K562 (cell line): ENCODE measurements around the gene EIF2AK3. TPM values are rescaled to one million over a fixed set of nuclear protein-coding genes. Genes with fewer than 3 reads are reported as not detected.

ENCODE experiments used
- ATAC-seq: fragments of 200-7000 bp; cut with Tn5 transposase; 3 replicates; pipeline ENCODE4 v1.9.1; 2020; ENCODE audit warnings: moderate library complexity
- BruUV-seq: library from RNA; stranded (reverse); fragments of 400-500 nt; replicated peaks from 2 replicates; lab custom pipeline; 2021; lab: Mats Ljungman, UMichigan
- CTCF ChIA-PET: fragments of 300-600 bp; formaldehyde crosslinking; extraction: SDS; loops from one replicate; lab custom pipeline; 2021; ENCODE audit warnings: low intra/inter-chr PET ratio; lab: Yijun Ruan, JAX
- POLR2A ChIA-PET: fragments of 300-600, 350-650 bp; sonication (Branson Sonifier 250); formaldehyde crosslinking; extraction: SDS; loops from one replicate; lab custom pipeline; 2021; ENCODE audit warnings: antibody characterized with exemption, inconsistent platforms; lab: Yijun Ruan, JAX
- DNase-seq, 4 experiments: peaks; one replicate each; pipeline versions ENCODE4 v3.0.0 to v3.0.0-alpha.2; 2011 to 2018; ENCODE audit warnings: low spot score in 3 of 4, mixed read lengths in 3 of 4; ENCODE audit errors: extremely low read depth in 1 of 4
- FAIRE-seq: peaks from 2 replicates; lab custom pipeline; 2011; peaks lifted over from hg19 to GRCh38; lab: Jason Lieb, UNC
- H2AFZ ChIP-seq: 2 replicates; pipeline ENCODE4 v1.6.0; 2011; ENCODE audit warnings: low read depth, low read length, control low read depth, inconsistent platforms
- H3K27ac ChIP-seq: fragments of 200-600 bp; 3 replicates; pipeline ENCODE4 v1.8.0; 2011; ENCODE audit warnings: low read depth, mild to moderate bottlenecking, control low read depth, inconsistent platforms, low read length, moderate library complexity, mixed read lengths; ENCODE audit errors: extremely low read depth
- H3K27me3 ChIP-seq, 2 experiments: fragments of 300-600 bp in 1 of 2; 2 replicates in 1 of 2; 3 replicates in 1 of 2; pipeline versions ENCODE4 v1.6.0 to v1.8.0; 2011; ENCODE audit warnings: inconsistent platforms in 2 of 2, low read length in 2 of 2, mild to moderate bottlenecking in 1 of 2, mixed read lengths in 1 of 2, moderate library complexity in 1 of 2; ENCODE audit not compliant: control insufficient read depth in 2 of 2, insufficient read depth in 2 of 2
- H3K36me3 ChIP-seq: fragments of 300-600 bp; 3 replicates; pipeline ENCODE4 v1.8.0; 2011; ENCODE audit warnings: mild to moderate bottlenecking, low read length, inconsistent platforms; ENCODE audit not compliant: control insufficient read depth, insufficient read depth
- H3K4me1 ChIP-seq, 2 experiments: fragments of 200-600 bp in 1 of 2; replicated peaks in 1 of 2; 2 replicates in 1 of 2; 3 replicates in 1 of 2; pipeline versions ENCODE4 v1.5.1 to v1.8.0; 2011; ENCODE audit warnings: inconsistent platforms in 2 of 2, low read length in 2 of 2, mild to moderate bottlenecking in 1 of 2, mixed read lengths in 1 of 2, moderate library complexity in 1 of 2; ENCODE audit not compliant: control insufficient read depth in 2 of 2, insufficient read depth in 2 of 2
- H3K4me2 ChIP-seq: 2 replicates; pipeline ENCODE4 v1.6.1; 2011; ENCODE audit warnings: low read length, control low read depth, inconsistent platforms, mixed read lengths; ENCODE audit not compliant: insufficient read depth
- H3K4me3 ChIP-seq: fragments of 200-600 bp; sonication (generic), shearing (Covaris generic); 2 replicates; pipeline ENCODE4 v1.5.1; 2016; ENCODE audit warnings: control low read depth, inconsistent platforms
- H3K79me2 ChIP-seq: fragments of 200-600 bp; 3 replicates; pipeline ENCODE4 v1.8.0; 2011; ENCODE audit warnings: low read length, inconsistent platforms; ENCODE audit not compliant: control insufficient read depth, insufficient read depth
- H3K9ac ChIP-seq, 2 experiments: 2 replicates each; pipeline versions ENCODE4 v1.6.0 to v1.6.1; 2011; ENCODE audit warnings: low read depth in 2 of 2, low read length in 2 of 2, control low read depth in 1 of 2, inconsistent platforms in 1 of 2, mild to moderate bottlenecking in 1 of 2, mixed read lengths in 1 of 2; ENCODE audit not compliant: insufficient read depth in 1 of 2
- H3K9me1 ChIP-seq: one replicate; pipeline ENCODE4 v1.6.0; 2011; ENCODE audit warnings: inconsistent platforms, mild to moderate bottlenecking, low read length, moderate library complexity; ENCODE audit not compliant: control insufficient read depth, insufficient read depth
- H3K9me3 ChIP-seq: replicated peaks from 2 replicates; pipeline ENCODE4 v1.5.1; 2011; ENCODE audit warnings: low read depth, low read length, inconsistent platforms; ENCODE audit not compliant: control insufficient read depth, insufficient read depth
- H4K20me1 ChIP-seq: replicated peaks from 2 replicates; pipeline ENCODE4 v1.6.1; 2011; ENCODE audit warnings: low read length, inconsistent platforms, mixed read lengths; ENCODE audit not compliant: control insufficient read depth, insufficient read depth
- JUN ChIP-seq, 2 experiments: sonication (generic) in 1 of 2; formaldehyde crosslinking in 1 of 2; IDR thresholded peaks; 2 replicates each; pipeline versions ENCODE4 v1.6.1 to v1.8.0; 2012 to 2022; ENCODE audit warnings: borderline replicate concordance in 2 of 2, mild to moderate bottlenecking in 2 of 2, improper control_type of control experiment in 1 of 2, low read depth in 1 of 2, low read length in 1 of 2, missing genetic modification reagents in 1 of 2
- RAD21 ChIP-seq, 2 experiments: fragments of 250-450 bp in 1 of 2; fragments of 450-650 bp in 1 of 2; sonication (Bioruptor Pico) in 1 of 2; formaldehyde crosslinking in 1 of 2; IDR thresholded peaks in 1 of 2; conservative IDR thresholded peaks in 1 of 2; 2 replicates each; pipeline versions ENCODE4 v1.4.0 to v1.8.0; 2020 to 2022; ENCODE audit warnings: mild to moderate bottlenecking in 2 of 2, moderate library complexity in 1 of 2
- YBX1 ChIP-seq: fragments of 450-650 bp; IDR thresholded peaks from 2 replicates; pipeline ENCODE4 v1.7.1; 2016; ENCODE audit warnings: mild to moderate bottlenecking
- ZNF143 ChIP-seq: sonication (generic); formaldehyde crosslinking; IDR thresholded peaks from 2 replicates; pipeline ENCODE4 v1.9.0; 2022; ENCODE audit warnings: mild to moderate bottlenecking, missing genetic modification reagents
- ZNF830 ChIP-seq: fragments of 250-450 bp; sonication (Bioruptor Pico); IDR thresholded peaks from 2 replicates; pipeline ENCODE4 v1.5.0; 2021; ENCODE audit warnings: mild to moderate bottlenecking
- ZSCAN32 ChIP-seq: fragments of 450-650 bp; formaldehyde crosslinking; IDR thresholded peaks from 2 replicates; pipeline ENCODE4 v1.4.0; 2020; ENCODE audit warnings: mild to moderate bottlenecking, moderate library complexity
- WGBS: fragments of 100-300 bp; shearing (Covaris generic); methylation state at CpG from one replicate; pipeline ENCODE4 v1.1.6; 2016; ENCODE audit warnings: low coverage, mixed read lengths; ENCODE audit not compliant: insufficient coverage; ENCODE audit errors: missing lambda C conversion rate; 5-methylcytosine and 5-hydroxymethylcytosine counted together
- in situ Hi-C: fragments of 300-500 bp; cut with MboI; formaldehyde crosslinking; loops from 4 replicates; pipeline ENCODE4 v1.15.0; 2018; ENCODE audit warnings: inconsistent platforms, mixed read lengths
- intact Hi-C: fragments of 100-400 bp; cut with micrococcal nuclease; formaldehyde crosslinking; loops from 2 replicates; pipeline ENCODE4 v1.14.2; 2022
- polyA plus RNA-seq, 8 experiments: library from polyadenylated mRNA; depleted of rRNA in 4 of 8; stranded (reverse) in 5 of 8; unstranded in 3 of 8; fragments of >200 nt; fragmentation: Nextera tagmentation in 2 of 8; fragmentation: Illumina TruSeq in 1 of 8; extraction: Ambion mirVana in 2 of 8; extraction: Trizol in 1 of 8; gene quantifications; 2 replicates each; pipeline versions ENCODE4 v1.2.1 to v1.2.3, GENCODE V29; 2011 to 2014; ENCODE audit warnings: inconsistent platforms in 1 of 8, missing spikeins in 1 of 8
- total RNA-seq, 7 experiments: library from RNA; depleted of rRNA in 6 of 7; stranded (reverse); fragments of >200 nt in 6 of 7; fragmentation: Illumina TruSeq in 2 of 7; extraction: Trizol in 2 of 7; gene quantifications; 2 replicates each; pipeline versions ENCODE4 v1.2.1 to v1.2.3, GENCODE V29; 2011 to 2021; ENCODE audit warnings: low replicate concordance in 1 of 7
- TF ChIP-seq, protein P1 (sequence below), 3 experiments: IDR thresholded peaks in 2 of 3; conservative IDR thresholded peaks in 1 of 3; 2 replicates each; pipeline ENCODE4 v1.5.1; 2011 to 2012; ENCODE audit warnings: low read length in 3 of 3, mild to moderate bottlenecking in 3 of 3, control low read depth in 2 of 3, improper control_type of control experiment in 1 of 3, inconsistent platforms in 1 of 3, low read depth in 1 of 3, mixed read lengths in 1 of 3, moderate library complexity in 1 of 3; ENCODE audit not compliant: insufficient read depth in 2 of 3
- TF ChIP-seq, protein P2 (sequence below): IDR thresholded peaks from 2 replicates; pipeline ENCODE4 v1.6.1; 2012; ENCODE audit warnings: low read depth, low read length, improper control_type of control experiment, borderline replicate concordance
- TF ChIP-seq, protein P3 (sequence below): sonication (generic); formaldehyde crosslinking; IDR thresholded peaks from 2 replicates; pipeline ENCODE4 v1.8.0; 2022; ENCODE audit warnings: mild to moderate bottlenecking, missing genetic modification reagents
- TF ChIP-seq, protein P4 (sequence below): fragments of 450-650 bp; formaldehyde crosslinking; IDR thresholded peaks from 2 replicates; pipeline ENCODE4 v1.4.0; 2020; ENCODE audit warnings: mild to moderate bottlenecking, moderate library complexity

The EIF2AK3 gene
- total and polyA plus RNA-seq, 9 of the 15 experiments (the other 6 are each of a cell fraction or from before 2014, with no cell fraction given): 1.7 to 11.6 (median 7.4) TPM

DNA sequence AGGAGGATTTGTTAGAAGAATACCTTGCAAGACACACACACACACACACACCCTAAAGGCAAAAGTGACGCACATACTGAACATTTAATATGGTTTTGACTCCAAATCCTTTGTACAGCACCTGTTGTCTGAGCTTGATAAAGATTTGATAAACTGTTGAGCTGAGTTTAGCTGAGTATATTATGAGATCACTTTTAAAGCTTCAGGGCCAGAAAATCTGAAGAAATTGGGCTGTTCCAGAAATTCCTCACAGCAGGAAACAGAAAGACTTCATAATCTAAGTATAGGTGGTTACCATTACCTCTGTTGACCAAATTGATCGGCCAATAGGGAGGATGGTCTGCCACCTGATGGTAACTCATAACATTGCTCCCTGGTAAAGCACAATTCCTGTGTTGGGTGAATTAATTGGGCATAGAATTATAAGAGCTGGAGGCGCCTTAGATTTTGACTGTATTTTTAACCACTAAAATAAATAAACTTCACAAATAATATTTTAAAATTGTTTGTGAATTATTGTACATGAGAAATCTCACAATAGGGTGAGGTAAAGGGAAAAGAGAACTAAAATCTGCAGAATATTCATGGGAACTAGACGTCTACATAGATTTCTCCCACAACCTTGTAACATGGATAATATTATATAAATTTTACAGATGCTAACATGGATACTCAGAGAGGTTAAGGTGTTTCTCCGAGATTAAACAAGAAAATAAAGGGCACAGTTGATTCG lies 42.4 kb upstream of the EIF2AK3 start:
- intact Hi-C loops: loop anchor here (1.0 to 5.0 kb wide), 2 partner anchors 42 to 78 kb away; partner anchors contain the start of gene EIF2AK3
- ChIA-PET CTCF (interaction anchor here (0.6 to 5.3 kb wide), 3 partner anchors 44 to 82 kb away, joined by 3 to 54 read pairs (median 3); no protein-coding TSS in a partner anchor), POLR2A (interaction anchor here (0.6 kb wide), 1 partner anchor 11 kb away, joined by 3 read pairs; no protein-coding TSS in a partner anchor)
- no peaks in the 10 kb centered on the region for H3K79me2 ChIP-seq
- in situ Hi-C loops: loop anchor here (5.0 kb wide), 1 partner anchor 77 kb away; no protein-coding TSS in a partner anchor
- peaks cover 3 to 15% of the 10 kb centered on the region in 2 experiments; a peak in 4 of 5 replicates for H3K4me1 ChIP-seq
- H3K27ac ChIP-seq: no peak overlapping the region
- DNase-seq (peak; percentile 41 to 48 (median 46)), ATAC-seq (peak; percentile 60; the same call in 2 of the 3 replicates), FAIRE-seq (peak; percentile 65)
- no peaks in the 10 kb centered on the region for H3K9me3 ChIP-seq
- no peaks in the 10 kb centered on the region for H3K27me3 ChIP-seq
- no peaks in the 10 kb centered on the region for H3K9me1 ChIP-seq
- no peak overlapping the region for H3K9ac ChIP-seq
- BruUV-seq: no TSS peak
- H3K4me3 ChIP-seq: no peak overlapping the region
- no peaks in the 10 kb centered on the region for H4K20me1 ChIP-seq
- no peak overlapping the region for H2AFZ ChIP-seq
- no peaks in the 10 kb centered on the region; the same call in 2 of the 3 replicates for H3K36me3 ChIP-seq
- 22% methylated on average over 6 of the region's 6 CpGs for WGBS
- no peak overlapping the region for H3K4me2 ChIP-seq
- TF ChIP-seq ZSCAN32: no peak
- no peak for TF ChIP-seq ZNF830 (CRISPR knock-in tag)
- TF ChIP-seq, protein P1, sequence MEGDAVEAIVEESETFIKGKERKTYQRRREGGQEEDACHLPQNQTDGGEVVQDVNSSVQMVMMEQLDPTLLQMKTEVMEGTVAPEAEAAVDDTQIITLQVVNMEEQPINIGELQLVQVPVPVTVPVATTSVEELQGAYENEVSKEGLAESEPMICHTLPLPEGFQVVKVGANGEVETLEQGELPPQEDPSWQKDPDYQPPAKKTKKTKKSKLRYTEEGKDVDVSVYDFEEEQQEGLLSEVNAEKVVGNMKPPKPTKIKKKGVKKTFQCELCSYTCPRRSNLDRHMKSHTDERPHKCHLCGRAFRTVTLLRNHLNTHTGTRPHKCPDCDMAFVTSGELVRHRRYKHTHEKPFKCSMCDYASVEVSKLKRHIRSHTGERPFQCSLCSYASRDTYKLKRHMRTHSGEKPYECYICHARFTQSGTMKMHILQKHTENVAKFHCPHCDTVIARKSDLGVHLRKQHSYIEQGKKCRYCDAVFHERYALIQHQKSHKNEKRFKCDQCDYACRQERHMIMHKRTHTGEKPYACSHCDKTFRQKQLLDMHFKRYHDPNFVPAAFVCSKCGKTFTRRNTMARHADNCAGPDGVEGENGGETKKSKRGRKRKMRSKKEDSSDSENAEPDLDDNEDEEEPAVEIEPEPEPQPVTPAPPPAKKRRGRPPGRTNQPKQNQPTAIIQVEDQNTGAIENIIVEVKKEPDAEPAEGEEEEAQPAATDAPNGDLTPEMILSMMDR (IDR thresholded peaks at IDR 0.05 in 2 of 3, conservative IDR thresholded peaks at IDR 0.05 in 1 of 3; ENCODE audit: insufficient read depth in 2 of 3, low read depth in 1 of 3, low read length in 3 of 3): peak; percentile 53 to 77 (median 59)
- TF ChIP-seq, protein P2, sequence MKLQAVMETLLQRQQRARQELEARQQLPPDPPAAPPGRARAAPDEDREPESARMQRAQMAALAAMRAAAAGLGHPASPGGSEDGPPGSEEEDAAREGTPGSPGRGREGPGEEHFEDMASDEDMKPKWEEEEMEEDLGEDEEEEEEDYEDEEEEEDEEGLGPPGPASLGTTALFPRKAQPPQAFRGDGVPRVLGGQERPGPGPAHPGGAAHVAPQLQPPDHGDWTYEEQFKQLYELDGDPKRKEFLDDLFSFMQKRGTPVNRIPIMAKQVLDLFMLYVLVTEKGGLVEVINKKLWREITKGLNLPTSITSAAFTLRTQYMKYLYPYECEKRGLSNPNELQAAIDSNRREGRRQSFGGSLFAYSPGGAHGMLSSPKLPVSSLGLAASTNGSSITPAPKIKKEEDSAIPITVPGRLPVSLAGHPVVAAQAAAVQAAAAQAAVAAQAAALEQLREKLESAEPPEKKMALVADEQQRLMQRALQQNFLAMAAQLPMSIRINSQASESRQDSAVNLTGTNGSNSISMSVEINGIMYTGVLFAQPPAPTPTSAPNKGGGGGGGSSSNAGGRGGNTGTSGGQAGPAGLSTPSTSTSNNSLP: no peak
- no peak for TF ChIP-seq YBX1
- TF ChIP-seq, protein P3, sequence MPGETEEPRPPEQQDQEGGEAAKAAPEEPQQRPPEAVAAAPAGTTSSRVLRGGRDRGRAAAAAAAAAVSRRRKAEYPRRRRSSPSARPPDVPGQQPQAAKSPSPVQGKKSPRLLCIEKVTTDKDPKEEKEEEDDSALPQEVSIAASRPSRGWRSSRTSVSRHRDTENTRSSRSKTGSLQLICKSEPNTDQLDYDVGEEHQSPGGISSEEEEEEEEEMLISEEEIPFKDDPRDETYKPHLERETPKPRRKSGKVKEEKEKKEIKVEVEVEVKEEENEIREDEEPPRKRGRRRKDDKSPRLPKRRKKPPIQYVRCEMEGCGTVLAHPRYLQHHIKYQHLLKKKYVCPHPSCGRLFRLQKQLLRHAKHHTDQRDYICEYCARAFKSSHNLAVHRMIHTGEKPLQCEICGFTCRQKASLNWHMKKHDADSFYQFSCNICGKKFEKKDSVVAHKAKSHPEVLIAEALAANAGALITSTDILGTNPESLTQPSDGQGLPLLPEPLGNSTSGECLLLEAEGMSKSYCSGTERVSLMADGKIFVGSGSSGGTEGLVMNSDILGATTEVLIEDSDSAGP: no peak
- no peak for TF ChIP-seq JUN (IDR thresholded peaks at IDR 0.05; ENCODE audit: borderline replicate concordance, low read depth, low read length)
- TF ChIP-seq JUN (CRISPR knock-in tag; IDR thresholded peaks at IDR 0.05; ENCODE audit: borderline replicate concordance): no peak
- peak; percentile 77 to 83 for TF ChIP-seq RAD21 (CRISPR knock-in tag; conservative IDR thresholded peaks at IDR 0.05 in 1 of 2, IDR thresholded peaks at IDR 0.05 in 1 of 2)
- TF ChIP-seq, protein P4, sequence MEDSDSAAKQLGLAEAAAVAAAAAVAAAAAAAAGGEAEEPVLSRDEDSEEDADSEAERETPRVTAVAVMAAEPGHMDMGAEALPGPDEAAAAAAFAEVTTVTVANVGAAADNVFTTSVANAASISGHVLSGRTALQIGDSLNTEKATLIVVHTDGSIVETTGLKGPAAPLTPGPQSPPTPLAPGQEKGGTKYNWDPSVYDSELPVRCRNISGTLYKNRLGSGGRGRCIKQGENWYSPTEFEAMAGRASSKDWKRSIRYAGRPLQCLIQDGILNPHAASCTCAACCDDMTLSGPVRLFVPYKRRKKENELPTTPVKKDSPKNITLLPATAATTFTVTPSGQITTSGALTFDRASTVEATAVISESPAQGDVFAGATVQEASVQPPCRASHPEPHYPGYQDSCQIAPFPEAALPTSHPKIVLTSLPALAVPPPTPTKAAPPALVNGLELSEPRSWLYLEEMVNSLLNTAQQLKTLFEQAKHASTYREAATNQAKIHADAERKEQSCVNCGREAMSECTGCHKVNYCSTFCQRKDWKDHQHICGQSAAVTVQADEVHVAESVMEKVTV (CRISPR knock-in tag): peak; percentile 71
- TF ChIP-seq ZNF143: no peak
